Suprapubic skin (tissue), 4 donors: ENCODE measurements around the gene NCKAP5L. TPM values are rescaled to one million over a fixed set of nuclear protein-coding genes. Genes with fewer than 3 reads are reported as not detected.

Experiments
- DNase-seq, 2 donors: peaks; one replicate each; pipeline ENCODE4 v3.0.0-alpha.2; 2019; ENCODE audit warnings: low spot score in 2 of 2
- H3K27ac ChIP-seq: fragments of 200-600 bp; sonication (generic); one replicate; pipeline ENCODE4 v1.5.1; 2019
- H3K27me3 ChIP-seq: fragments of 200-600 bp; sonication (generic); one replicate; pipeline ENCODE4 v1.5.1; 2019
- H3K36me3 ChIP-seq: fragments of 200-600 bp; sonication (generic); one replicate; pipeline ENCODE4 v1.5.1; 2019
- H3K4me1 ChIP-seq: fragments of 200-600 bp; sonication (generic); one replicate; pipeline ENCODE4 v1.5.1; 2019
- H3K4me3 ChIP-seq: fragments of 200-600 bp; sonication (generic); one replicate; pipeline ENCODE4 v1.5.1; 2019; ENCODE audit warnings: mild to moderate bottlenecking
- H3K9me3 ChIP-seq: fragments of 200-600 bp; sonication (generic); one replicate; pipeline ENCODE4 v1.5.1; 2019
- EP300 ChIP-seq: sonication (generic); formaldehyde crosslinking; IDR thresholded peaks from one replicate; pipeline ENCODE4 v1.6.1; 2017; ENCODE audit warnings: antibody characterized with exemption
- POLR2A ChIP-seq, 2 donors: fragments of 450-650 bp; IDR thresholded peaks; one replicate each; pipeline ENCODE4 v1.6.1; 2017; ENCODE audit warnings: antibody characterized with exemption in 2 of 2, mild to moderate bottlenecking in 2 of 2, moderate library complexity in 2 of 2
- POLR2AphosphoS5 ChIP-seq, 3 donors: sonication (generic); formaldehyde crosslinking; IDR thresholded peaks; one replicate each; pipeline ENCODE4 v1.6.1; 2017; ENCODE audit warnings: antibody characterized with exemption in 3 of 3
- WGBS: methylation state at CpG from one replicate; pipeline ENCODE4 v1.1.5; 2018; 5-methylcytosine and 5-hydroxymethylcytosine counted together
- total RNA-seq, 4 donors: library from RNA; depleted of rRNA; stranded (reverse); fragments of >200 nt; gene quantifications; one replicate each; pipeline ENCODE4 v1.1.0, GENCODE V29; 2016
- TF ChIP-seq, protein P1 (sequence below), 2 donors: fragments of 200-600 bp in 1 of 2; fragments of 450-650 bp in 1 of 2; sonication (generic) in 1 of 2; IDR thresholded peaks; one replicate each; pipeline ENCODE4 v1.5.1; 2016 to 2019; ENCODE audit warnings: antibody characterized with exemption in 2 of 2, mild to moderate bottlenecking in 1 of 2, moderate library complexity in 1 of 2

The NCKAP5L gene
- total RNA-seq, 4 donors from 2014 or later, result 8.2 to 12.2 (median 8.8) TPM

DNA sequence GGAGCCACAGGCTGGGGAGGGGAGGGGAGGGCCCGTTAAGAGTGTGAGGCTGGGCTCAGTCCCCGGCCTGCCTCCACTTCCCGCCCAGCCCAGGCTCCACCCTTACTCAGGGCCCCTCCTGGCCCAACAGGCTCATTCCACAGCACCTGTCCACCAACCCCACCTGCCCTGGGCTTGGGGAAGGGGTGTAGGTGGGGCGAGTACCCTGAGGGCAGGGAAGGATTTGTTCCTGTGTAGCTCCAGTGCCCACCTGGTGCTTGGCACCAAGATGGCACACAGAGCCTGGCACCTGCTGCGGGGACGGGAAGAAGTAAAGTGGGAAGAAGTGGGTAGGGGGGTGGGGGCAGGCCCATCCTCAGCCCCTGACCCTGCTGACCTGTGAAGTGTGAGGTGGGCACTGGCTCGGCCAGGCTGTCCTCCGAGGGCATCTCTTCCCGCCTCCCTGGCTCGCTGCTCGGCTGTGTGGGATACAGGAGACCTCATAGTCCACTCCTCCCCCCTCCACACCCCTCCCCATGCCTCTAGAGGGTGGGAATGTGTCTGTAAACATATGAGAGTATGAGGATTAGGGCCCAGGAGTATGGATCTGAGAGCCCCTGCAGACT, 35.1 kb downstream of the NCKAP5L start:
- no peak for TF ChIP-seq POLR2A (IDR thresholded peaks at IDR 0.05)
- TF ChIP-seq EP300, result no peak
- TF ChIP-seq, protein P1, sequence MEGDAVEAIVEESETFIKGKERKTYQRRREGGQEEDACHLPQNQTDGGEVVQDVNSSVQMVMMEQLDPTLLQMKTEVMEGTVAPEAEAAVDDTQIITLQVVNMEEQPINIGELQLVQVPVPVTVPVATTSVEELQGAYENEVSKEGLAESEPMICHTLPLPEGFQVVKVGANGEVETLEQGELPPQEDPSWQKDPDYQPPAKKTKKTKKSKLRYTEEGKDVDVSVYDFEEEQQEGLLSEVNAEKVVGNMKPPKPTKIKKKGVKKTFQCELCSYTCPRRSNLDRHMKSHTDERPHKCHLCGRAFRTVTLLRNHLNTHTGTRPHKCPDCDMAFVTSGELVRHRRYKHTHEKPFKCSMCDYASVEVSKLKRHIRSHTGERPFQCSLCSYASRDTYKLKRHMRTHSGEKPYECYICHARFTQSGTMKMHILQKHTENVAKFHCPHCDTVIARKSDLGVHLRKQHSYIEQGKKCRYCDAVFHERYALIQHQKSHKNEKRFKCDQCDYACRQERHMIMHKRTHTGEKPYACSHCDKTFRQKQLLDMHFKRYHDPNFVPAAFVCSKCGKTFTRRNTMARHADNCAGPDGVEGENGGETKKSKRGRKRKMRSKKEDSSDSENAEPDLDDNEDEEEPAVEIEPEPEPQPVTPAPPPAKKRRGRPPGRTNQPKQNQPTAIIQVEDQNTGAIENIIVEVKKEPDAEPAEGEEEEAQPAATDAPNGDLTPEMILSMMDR (IDR thresholded peaks at IDR 0.05), result no peak
- Histone ChIP-seq H3K4me3 (no peak overlapping the region), H3K4me1 (no peaks in the 10 kb centered on the region), H3K27me3 (no peaks in the 10 kb centered on the region), H3K36me3 (peaks cover 40% of the 10 kb centered on the region), H3K27ac (no peak overlapping the region), H3K9me3 (no peaks in the 10 kb centered on the region)
- DNase-seq, result no peak
- WGBS, result 73% methylated on average over 3 of the region's 11 CpGs

DNA sequence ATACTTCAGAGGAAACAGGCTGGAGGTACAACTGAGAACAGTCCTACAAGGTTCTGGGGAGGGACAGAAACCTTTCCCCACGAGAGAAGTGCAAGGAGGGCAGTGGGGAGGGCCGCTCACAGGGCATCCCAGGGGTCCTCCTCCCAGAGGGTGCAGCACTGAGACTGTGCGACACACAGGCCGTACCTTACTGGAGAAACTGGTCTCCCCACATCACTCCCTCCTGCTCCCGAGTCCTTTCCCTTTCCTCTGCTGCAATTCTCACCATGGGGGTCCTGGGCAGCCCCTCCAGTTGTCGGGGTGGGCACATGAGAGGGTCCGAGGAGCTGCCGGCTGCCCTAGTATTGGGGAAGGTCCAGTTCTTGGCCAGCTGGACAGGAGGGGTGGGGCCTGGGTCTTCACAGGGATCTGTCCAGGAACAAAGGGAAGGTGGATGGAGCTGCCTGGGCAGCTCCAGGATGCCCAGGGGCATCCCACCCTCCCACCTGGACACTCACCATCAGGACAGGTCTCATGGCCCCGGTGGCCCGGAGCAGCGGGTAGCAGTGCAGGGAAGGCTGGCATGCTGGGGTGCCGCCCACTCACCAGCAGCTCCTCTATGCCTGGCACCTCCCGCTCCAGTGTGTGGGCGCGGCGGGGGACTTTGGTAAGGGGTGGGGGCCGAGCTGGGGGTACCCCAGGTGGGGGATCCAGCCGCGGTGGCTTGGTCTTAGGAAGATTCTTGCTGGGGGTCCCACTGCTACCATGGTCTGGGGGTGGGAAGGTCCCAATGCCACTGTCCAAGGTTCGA, 35.8 kb downstream of the NCKAP5L start:
- WGBS, result no CpG with 5 or more reads among the region's 20 CpGs
- TF ChIP-seq POLR2A (IDR thresholded peaks at IDR 0.05), result no peak
- TF ChIP-seq POLR2AphosphoS5 (IDR thresholded peaks at IDR 0.05), result no peak
- TF ChIP-seq, protein P1 (IDR thresholded peaks at IDR 0.05), result no peak
- TF ChIP-seq EP300, result no peak
- Histone ChIP-seq H3K27me3 (no peaks in the 10 kb centered on the region), H3K9me3 (no peaks in the 10 kb centered on the region), H3K27ac (no peak overlapping the region), H3K4me1 (no peaks in the 10 kb centered on the region), H3K36me3 (peaks cover 33% of the 10 kb centered on the region), H3K4me3 (no peak overlapping the region)
- no peak for DNase-seq

DNA sequence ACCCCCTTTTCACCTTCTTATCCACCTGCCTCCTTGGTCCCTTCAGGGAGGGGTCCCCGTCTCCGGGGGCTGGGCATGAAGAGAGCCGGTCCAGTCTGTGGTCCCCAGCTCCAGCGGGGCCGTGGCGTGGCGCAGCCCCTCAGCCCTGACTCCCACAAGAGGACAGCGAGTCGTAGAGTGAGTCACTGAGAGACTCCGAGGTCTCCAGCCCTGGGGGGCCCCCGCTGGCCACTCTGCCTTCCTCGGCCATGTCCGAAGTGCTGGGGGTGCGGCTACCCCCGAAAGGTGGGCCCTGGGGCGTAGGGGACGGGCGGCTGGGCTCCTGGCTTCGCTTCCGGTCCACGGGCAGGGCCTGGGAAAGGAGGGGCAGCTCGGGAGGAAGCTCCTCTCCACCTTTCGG, 36.5 kb downstream of the NCKAP5L start:
- WGBS, result 91% methylated on average over 10 of the region's 23 CpGs
- no peaks in the 10 kb centered on the region for H3K9me3 ChIP-seq
- no peaks in the 10 kb centered on the region for H3K4me1 ChIP-seq
- H3K27me3 ChIP-seq, result no peaks in the 10 kb centered on the region
- no peak for TF ChIP-seq EP300
- TF ChIP-seq, protein P1 (IDR thresholded peaks at IDR 0.05), result no peak
- no peak for TF ChIP-seq POLR2A (IDR thresholded peaks at IDR 0.05)
- no peak for TF ChIP-seq POLR2AphosphoS5 (IDR thresholded peaks at IDR 0.05)
- H3K27ac ChIP-seq, result no peak overlapping the region
- no peak for DNase-seq
- peaks cover 26% of the 10 kb centered on the region for H3K36me3 ChIP-seq
- H3K4me3 ChIP-seq, result no peak overlapping the region

DNA sequence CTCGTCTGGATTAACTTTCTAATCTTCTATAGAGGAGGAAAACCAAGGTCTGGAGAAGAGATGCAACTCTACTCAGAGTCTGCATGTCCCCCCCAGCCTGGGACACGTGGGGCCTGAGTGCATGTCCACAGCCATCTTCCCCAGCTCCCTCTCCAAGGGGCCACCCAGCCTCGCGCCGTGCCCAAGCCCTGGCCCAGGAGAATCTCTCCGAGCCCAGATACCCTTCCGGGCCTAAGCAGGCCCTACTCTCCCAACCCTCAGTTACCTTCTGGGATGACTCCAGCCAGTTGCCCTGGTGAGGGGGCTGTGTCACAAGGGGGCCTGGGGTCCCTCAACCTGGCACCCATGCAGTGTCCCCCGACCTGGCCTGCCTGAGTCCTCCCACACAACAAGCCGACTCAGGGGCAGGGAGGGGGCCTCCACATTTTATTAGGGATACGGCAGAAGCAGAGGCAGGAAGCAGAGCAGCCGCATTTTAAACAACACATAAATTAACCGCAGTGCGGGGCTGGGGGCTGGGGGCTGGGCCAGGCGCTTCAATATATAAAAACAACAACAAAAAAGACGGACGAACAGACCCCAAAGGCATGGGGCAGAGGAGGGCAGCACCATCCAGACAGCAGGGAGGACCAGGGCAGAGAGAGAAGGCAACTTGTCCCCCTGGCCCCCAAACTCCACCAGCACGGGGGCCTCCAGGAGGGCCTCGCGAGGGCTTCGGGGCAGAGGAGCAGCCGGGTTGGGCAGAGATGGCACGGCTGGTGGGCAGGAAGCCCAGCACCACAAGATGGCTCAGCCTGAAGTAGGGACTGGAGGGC, 37.3 kb downstream of the NCKAP5L start:
- H3K9me3 ChIP-seq, result no peaks in the 10 kb centered on the region
- TF ChIP-seq POLR2A (IDR thresholded peaks at IDR 0.05) (no peak), EP300 (no peak), POLR2AphosphoS5 (IDR thresholded peaks at IDR 0.05) (no peak)
- TF ChIP-seq, protein P1 (IDR thresholded peaks at IDR 0.05), result no peak
- no peak for DNase-seq
- peaks cover 19% of the 10 kb centered on the region for H3K36me3 ChIP-seq
- H3K27ac ChIP-seq, result no peak overlapping the region
- H3K4me1 ChIP-seq, result no peaks in the 10 kb centered on the region
- no peaks in the 10 kb centered on the region for H3K27me3 ChIP-seq
- no peak overlapping the region for H3K4me3 ChIP-seq
- 80% methylated on average over 21 of the region's 22 CpGs for WGBS

- Histone ChIP-seq H3K27ac (no peak overlapping the region), H3K4me1 (no peaks in the 10 kb centered on the region), H3K27me3 (no peaks in the 10 kb centered on the region), H3K9me3 (no peaks in the 10 kb centered on the region), H3K36me3 (peaks cover 13% of the 10 kb centered on the region), H3K4me3 (no peak overlapping the region)
- 87% methylated on average over 3 of the region's 3 CpGs for WGBS
- no peak for DNase-seq
- TF ChIP-seq, protein P1 (IDR thresholded peaks at IDR 0.05), result no peak
- no peak for TF ChIP-seq POLR2A (IDR thresholded peaks at IDR 0.05)
- TF ChIP-seq POLR2AphosphoS5 (IDR thresholded peaks at IDR 0.05), result no peak
- TF ChIP-seq EP300, result no peak
These were observed 38.2 kb downstream of the NCKAP5L start for GRCh38 chr12:49789992-49790391.
